Left ventricle myocardium inferior (tissue), 1 donor: ENCODE results near the gene IREB2. TPM values are rescaled to one million over a fixed set of nuclear protein-coding genes. Genes with fewer than 3 reads are reported as not detected.
A peak's percentile ranks its signal among the peaks of the same experiment; 100 is the strongest.
"Not testable (repeated sequence)": the region's sequence is repeated elsewhere in the genome, so short reads cannot be mapped to it uniquely, and the experiment has no call there.

Experiments used
- DNase-seq: peaks from one replicate; pipeline ENCODE4 v3.0.0-alpha.2; 2020
- H3K27ac ChIP-seq: fragments of 200-600 bp; replicated peaks from 2 replicates; pipeline ENCODE4 v1.8.0; 2021
- H3K27me3 ChIP-seq: fragments of 200-600 bp; 2 replicates; pipeline ENCODE4 v1.8.0; 2021; ENCODE audit warnings: low read depth
- H3K36me3 ChIP-seq: fragments of 200-600 bp; 2 replicates; pipeline ENCODE4 v1.8.0; 2021
- H3K4me1 ChIP-seq: fragments of 200-600 bp; 2 replicates; pipeline ENCODE4 v1.8.0; 2021
- H3K4me3 ChIP-seq: fragments of 200-600 bp; 2 replicates; pipeline ENCODE4 v1.8.0; 2021; ENCODE audit warnings: mild to moderate bottlenecking, moderate library complexity
- H3K9me3 ChIP-seq: fragments of 200-600 bp; replicated peaks from 2 replicates; pipeline ENCODE4 v1.8.0; 2021
- intact Hi-C: fragments of 100-400 bp; cut with micrococcal nuclease; formaldehyde crosslinking; loops from one replicate; pipeline ENCODE4 v1.11.0; 2022
- total RNA-seq: library from RNA; stranded (reverse); fragmentation: NEBNext Ultra II Directional; extraction: Animal tissue kit (Norgen Biotek cat#: 25700); gene quantifications from one replicate; pipeline ENCODE4 v1.2.1, GENCODE V29; 2021
- TF ChIP-seq, protein P1 (sequence below): fragments of 200-600 bp; IDR thresholded peaks from 2 replicates; pipeline ENCODE4 v1.8.0; 2021; ENCODE audit warnings: antibody characterized with exemption, mild to moderate bottlenecking, borderline replicate concordance
- donor health status: DM: no; HTN: yes; CAD: no; lungs with severe emphysema.

IREB2 gene
- total RNA-seq, 1 donor from 2014 or later, result 23.6 TPM

DNA sequence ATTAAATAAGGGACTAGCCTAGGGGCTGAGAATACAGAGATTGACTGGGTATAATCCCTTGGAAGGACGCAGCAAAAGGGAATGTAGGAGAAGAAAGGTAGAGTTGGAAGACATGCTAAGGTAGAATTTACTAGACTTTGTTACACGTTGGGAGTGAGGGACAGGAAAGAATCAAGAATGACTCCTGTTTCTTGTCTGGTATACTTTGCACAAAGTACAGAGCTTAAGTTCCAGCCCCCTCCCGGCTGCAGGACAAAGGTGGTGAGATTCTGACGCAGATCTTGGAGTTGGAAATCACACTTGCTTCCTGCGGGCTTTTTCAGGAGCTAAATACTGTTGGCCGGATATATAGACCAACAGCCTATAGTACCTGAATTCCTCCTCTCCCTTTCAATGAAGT is 70.3 kb downstream of the IREB2 start:
- H3K27ac ChIP-seq, result no peak overlapping the region
- TF ChIP-seq, protein P1, sequence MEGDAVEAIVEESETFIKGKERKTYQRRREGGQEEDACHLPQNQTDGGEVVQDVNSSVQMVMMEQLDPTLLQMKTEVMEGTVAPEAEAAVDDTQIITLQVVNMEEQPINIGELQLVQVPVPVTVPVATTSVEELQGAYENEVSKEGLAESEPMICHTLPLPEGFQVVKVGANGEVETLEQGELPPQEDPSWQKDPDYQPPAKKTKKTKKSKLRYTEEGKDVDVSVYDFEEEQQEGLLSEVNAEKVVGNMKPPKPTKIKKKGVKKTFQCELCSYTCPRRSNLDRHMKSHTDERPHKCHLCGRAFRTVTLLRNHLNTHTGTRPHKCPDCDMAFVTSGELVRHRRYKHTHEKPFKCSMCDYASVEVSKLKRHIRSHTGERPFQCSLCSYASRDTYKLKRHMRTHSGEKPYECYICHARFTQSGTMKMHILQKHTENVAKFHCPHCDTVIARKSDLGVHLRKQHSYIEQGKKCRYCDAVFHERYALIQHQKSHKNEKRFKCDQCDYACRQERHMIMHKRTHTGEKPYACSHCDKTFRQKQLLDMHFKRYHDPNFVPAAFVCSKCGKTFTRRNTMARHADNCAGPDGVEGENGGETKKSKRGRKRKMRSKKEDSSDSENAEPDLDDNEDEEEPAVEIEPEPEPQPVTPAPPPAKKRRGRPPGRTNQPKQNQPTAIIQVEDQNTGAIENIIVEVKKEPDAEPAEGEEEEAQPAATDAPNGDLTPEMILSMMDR, result no peak
- intact Hi-C loops, result no loop called here
- H3K9me3 ChIP-seq, result no peaks in the 10 kb centered on the region
- peak overlapping the region; percentile 97 for H3K4me3 ChIP-seq
- peaks cover 17% of the 10 kb centered on the region for H3K4me1 ChIP-seq
- H3K36me3 ChIP-seq, result no peaks in the 10 kb centered on the region
- no peak for DNase-seq
- no peaks in the 10 kb centered on the region for H3K27me3 ChIP-seq

DNA sequence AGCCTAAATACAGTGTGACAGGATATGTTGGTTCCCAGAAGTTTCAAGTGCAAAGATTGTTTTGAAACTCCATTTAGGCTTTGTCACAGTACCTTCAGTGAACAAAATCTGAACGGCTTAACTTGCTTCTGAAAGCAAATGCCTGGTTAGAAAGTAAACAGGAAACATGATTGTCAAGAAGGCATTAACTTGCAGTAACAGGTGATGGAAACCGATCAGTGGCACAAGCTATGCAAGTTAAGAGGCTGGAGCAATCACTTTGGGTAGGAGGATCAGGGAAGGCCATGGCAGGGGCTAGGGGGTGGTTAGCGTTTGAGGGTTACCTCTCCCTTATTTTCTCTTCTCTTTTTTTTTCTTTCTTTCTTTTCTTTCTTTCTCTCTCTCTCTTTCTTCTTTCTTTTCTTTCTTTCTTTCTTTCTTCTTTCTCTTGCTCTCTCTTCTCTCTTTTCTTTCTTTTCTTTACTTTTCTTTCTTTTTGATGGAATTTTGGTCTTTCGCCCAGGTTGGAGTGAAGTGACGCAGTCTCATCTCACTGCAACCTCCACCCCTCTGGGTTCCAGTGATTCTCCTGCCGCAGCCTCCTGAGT is 71.8 kb downstream of the IREB2 start:
- no peak for DNase-seq
- Histone ChIP-seq H3K4me3 (no peak overlapping the region), H3K27me3 (no peaks in the 10 kb centered on the region), H3K36me3 (peaks cover under 1% of the 10 kb centered on the region), H3K27ac (no peak overlapping the region), H3K9me3 (no peaks in the 10 kb centered on the region), H3K4me1 (peaks cover 17% of the 10 kb centered on the region)
- intact Hi-C loops, result no loop called here
- TF ChIP-seq, protein P1, result no peak

DNA sequence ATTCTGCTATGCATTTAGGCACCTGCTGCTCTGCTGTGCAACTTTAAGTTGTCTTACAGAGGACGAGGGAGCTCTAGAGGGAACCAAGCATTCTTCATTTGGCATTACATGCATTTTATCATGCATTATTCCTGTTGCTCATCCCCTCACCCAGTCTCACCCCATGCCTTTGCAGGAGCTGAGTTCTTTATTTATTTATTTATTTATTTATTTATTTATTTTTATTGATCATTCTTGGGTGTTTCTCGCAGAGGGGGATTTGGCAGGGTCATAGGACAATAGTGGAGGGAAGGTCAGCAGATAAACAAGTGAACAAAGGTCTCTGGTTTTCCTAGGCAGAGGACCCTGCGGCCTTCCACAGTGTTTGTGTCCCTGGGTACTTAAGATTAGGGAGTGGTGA is 82.0 kb downstream of the IREB2 start:
- intact Hi-C loops, DNase-seq, H3K27me3 ChIP-seq: not testable (repeated sequence)

DNA sequence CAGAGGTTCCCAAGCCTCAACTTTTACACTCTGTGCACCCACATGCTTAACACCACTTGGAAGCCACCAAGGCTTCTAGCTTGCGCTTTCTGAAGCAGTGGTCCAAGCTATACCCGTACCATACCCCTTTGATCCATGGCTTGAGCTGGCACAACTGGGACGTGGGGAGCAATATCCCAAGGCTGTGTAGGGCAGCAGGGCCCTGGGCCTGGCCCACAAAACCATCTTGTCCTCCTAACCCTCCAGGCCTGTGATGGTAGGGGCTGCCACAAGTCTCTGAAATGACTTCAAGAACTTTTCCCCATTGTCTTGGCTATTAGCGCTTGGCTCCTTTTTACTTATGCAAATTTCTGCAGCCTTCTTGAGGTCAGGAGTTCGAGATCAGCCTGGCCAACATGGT is 86.2 kb downstream of the IREB2 start:
- no peak for DNase-seq
- H3K9me3 ChIP-seq, result no peaks in the 10 kb centered on the region
- H3K4me3 ChIP-seq, result no peak overlapping the region
- no peaks in the 10 kb centered on the region for H3K27me3 ChIP-seq
- H3K36me3 ChIP-seq, result peaks cover 8% of the 10 kb centered on the region
- H3K27ac ChIP-seq, result no peak overlapping the region
- no peaks in the 10 kb centered on the region for H3K4me1 ChIP-seq
- TF ChIP-seq, protein P1, result no peak
- intact Hi-C loops, result no loop called here

More for the DNA sequence above, 82.0 kb downstream of the IREB2 start:
- H3K9me3 ChIP-seq, H3K27ac ChIP-seq, H3K4me3 ChIP-seq, H3K4me1 ChIP-seq: not testable (repeated sequence)
- H3K36me3 ChIP-seq, result peaks cover 28% of the 10 kb centered on the region

DNA sequence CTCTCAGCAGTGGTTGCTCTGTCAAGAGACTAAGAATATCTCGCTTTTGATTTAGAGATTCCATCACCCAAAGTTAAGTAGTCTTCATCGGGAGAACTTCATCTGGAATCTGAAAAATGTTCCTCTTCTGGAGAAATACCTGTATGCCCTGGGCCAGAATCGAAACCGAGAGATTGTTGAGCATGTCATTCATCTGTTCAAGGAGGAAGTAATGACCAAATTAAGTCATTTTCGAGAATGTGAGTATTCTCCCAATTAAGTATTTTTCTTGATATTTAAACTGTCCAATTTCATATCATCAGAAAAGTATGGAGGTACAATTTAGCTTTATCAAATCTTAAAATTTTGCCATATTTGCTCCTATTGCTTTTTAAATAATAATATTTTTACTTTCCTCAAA is 89.3 kb downstream of the IREB2 start:
- Histone ChIP-seq H3K27me3 (no peaks in the 10 kb centered on the region), H3K36me3 (peaks cover 2% of the 10 kb centered on the region), H3K4me1 (no peaks in the 10 kb centered on the region), H3K27ac (no peak overlapping the region), H3K4me3 (no peak overlapping the region), H3K9me3 (no peaks in the 10 kb centered on the region)
- DNase-seq, result no peak
- intact Hi-C loops, result no loop called here
- TF ChIP-seq, protein P1, result no peak

DNA sequence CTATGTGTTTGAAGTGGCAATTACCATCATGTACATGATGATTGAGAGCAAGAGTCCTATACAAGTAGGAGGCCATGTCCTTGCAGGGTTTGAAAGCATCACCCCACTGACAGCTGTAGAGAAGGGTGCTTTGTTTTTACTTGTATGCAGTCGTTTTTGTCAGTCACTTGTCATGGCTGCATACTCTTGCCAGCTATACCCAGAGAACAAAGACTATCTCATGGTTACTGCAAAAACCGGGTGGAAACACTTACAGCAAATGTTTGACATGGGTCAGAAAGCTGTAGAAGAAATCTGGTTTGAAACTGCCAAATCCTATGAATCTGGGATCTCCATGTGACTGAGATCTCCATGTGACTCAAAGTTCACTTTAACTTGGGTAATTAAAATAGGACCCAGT is 95.3 kb downstream of the IREB2 start:
- no peaks in the 10 kb centered on the region for H3K36me3 ChIP-seq
- no peak overlapping the region for H3K27ac ChIP-seq
- intact Hi-C loops, result no loop called here
- H3K27me3 ChIP-seq, result no peaks in the 10 kb centered on the region
- H3K9me3 ChIP-seq, result no peaks in the 10 kb centered on the region
- DNase-seq, result no peak
- no peak overlapping the region for H3K4me3 ChIP-seq
- TF ChIP-seq, protein P1, result no peak
- peaks cover 6% of the 10 kb centered on the region for H3K4me1 ChIP-seq
